OCI-M2 (cell line): ENCODE data around the gene MRS2.

Experiments used
- DNase-seq: peaks from one replicate; lab custom pipeline; 2025; ENCODE audit not compliant: unreplicated experiment; lab: John Stamatoyannopoulos, UW

MRS2 gene

DNA sequence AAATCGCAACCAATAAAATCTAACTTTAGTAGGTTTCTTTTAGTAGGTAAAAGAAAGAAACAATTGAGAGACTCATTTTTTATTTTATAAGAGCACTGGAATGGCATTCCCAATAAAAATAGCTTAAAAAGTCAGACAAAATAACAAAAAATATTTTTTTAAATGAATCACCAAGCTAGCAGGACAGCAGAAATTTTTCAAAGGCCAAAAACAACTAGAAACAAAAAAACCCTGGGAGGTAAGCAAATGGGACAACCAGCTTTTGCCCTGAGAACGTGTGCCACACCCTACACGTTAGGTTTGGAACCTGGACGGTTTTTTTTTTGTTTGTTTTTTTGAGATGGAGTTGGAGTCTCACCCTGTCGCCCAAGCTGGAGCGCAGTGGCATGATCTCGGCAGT is 67.1 kb downstream of the MRS2 start:
- DNase-seq, result no peak

DNA sequence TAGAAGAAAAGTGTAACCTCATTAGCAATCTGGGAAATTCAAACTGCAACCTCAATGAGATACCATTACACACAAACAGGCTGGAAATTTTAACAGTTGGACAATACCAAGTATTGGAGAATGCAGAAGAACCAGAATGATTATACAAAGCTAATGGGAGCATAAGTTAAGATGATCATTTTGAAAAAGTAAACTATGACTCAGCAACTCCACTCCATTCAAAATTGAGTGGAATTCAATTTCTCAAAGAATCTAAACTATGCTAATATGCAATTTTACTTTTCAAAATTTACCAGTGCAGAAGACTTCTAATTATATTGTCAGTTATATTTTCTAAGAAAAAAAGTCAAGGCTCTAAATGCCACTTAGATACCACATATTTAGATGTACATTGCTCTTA is 69.4 kb downstream of the MRS2 start:
- DNase-seq, result no peak
